HFF-Myc (cell line): ENCODE results near the gene RNF145.

ENCODE experiments used
- DNase-seq: peaks from one replicate; pipeline ENCODE4 v3.0.0-alpha.2; 2011; ENCODE audit warnings: low read depth; ENCODE audit errors: extremely low read depth
- H3K4me3 ChIP-seq: replicated peaks from 2 replicates; pipeline ENCODE4 v1.5.1; 2011; ENCODE audit warnings: low read depth, mild to moderate bottlenecking, control low read depth, low read length
- CTCF ChIP-seq: IDR thresholded peaks from 2 replicates; pipeline ENCODE4 v1.5.1; 2012; ENCODE audit warnings: mild to moderate bottlenecking, low read depth, low read length, control low read depth; ENCODE audit errors: missing control alignments

Gene RNF145

GRCh38 chr5:159207222-159207685, 2.1 kb downstream of the RNF145 start:
- no peak for TF ChIP-seq CTCF
- DNase-seq, result no peak
- peak overlapping the region; percentile 95 for H3K4me3 ChIP-seq

- peak overlapping the region; percentile 95 for H3K4me3 ChIP-seq
- DNase-seq, result no peak
- no peak for TF ChIP-seq CTCF
These were observed 2.5 kb downstream of the RNF145 start for GRCh38 chr5:159206818-159207217.

DNA sequence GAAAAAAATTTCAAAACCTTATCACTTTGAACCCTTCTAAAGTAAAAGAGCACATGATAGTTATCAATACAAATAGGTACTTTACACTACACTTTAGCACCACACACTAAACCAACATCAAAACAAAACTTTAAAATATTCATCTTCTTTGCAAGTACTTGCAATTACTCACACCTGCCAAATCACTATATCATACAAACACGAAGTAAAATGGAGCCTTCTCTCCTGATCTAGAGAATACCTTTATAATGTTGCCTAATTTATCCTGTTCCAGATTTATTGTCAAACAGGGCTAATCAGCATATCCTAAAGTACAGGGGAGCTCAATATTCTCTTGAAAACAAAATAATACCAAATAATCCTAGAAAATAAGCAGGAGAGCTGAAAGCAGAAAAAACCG, 3.0 kb downstream of the RNF145 start:
- DNase-seq, result no peak
- H3K4me3 ChIP-seq, result peak overlapping the region; percentile 95
- no peak for TF ChIP-seq CTCF

DNA sequence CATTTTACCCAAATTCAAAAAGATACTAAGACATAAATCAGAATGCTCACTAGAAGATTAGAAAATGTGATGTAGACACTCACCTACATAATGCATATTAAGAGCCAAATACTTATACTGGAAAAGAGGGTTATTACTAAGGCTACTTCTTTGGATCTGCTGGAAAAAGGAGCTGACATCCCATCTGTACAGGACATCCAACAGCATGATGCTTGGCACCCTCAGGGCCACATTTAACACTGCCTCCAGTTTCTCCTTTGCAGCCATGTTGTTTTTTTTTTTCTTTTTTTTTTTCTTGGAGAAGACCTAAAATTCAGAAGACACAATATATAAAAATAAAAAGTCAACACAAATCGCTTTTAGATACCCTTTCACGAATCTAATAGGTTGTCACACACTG, 6.0 kb downstream of the RNF145 start:
- no peak overlapping the region for H3K4me3 ChIP-seq
- TF ChIP-seq CTCF, result no peak
- no peak for DNase-seq

DNA sequence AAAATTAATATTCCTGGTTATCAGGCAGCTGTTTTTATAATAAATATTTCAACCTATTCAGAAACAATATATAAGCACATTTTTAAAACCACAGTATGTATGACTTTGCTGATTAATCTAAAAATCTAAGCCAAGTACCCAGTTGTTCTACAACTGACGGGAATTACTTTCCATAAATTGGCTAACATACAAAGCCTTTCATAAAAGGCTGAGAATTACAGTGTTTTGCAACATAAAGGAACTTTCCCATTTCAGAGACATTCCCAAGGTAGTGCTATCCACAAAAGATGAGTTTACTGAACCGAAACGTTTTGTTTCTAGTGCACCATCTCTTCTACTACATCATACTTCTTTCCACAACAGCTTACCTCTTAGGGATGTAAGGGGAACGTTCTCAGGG, 7.2 kb downstream of the RNF145 start:
- no peak overlapping the region for H3K4me3 ChIP-seq
- TF ChIP-seq CTCF, result no peak
- DNase-seq, result no peak

- DNase-seq, result no peak
- no peak for TF ChIP-seq CTCF
- no peak overlapping the region for H3K4me3 ChIP-seq
These were observed 9.6 kb downstream of the RNF145 start for GRCh38 chr5:159199780-159200179.

- DNase-seq, result no peak
- no peak for TF ChIP-seq CTCF
- H3K4me3 ChIP-seq, result no peak overlapping the region
These were observed 10.1 kb downstream of the RNF145 start for GRCh38 chr5:159199225-159199624.
